Ovary (tissue), 3 donors: ENCODE results near the gene MAML2.
A peak's percentile ranks its signal among the peaks of the same experiment; 100 is the strongest.

Experiments
- CTCF ChIP-seq, 3 donors: fragments of 450-650 bp in 2 of 3; fragments of 200-600 bp in 1 of 3; IDR thresholded peaks; one replicate each; pipeline versions ENCODE4 v1.5.1 to v1.8.0; 2016 to 2022; ENCODE audit warnings: antibody characterized with exemption in 3 of 3, mild to moderate bottlenecking in 1 of 3
- POLR2A ChIP-seq: fragments of 450-650 bp; IDR thresholded peaks from one replicate; pipeline ENCODE4 v1.6.1; 2017; ENCODE audit warnings: antibody characterized with exemption, mild to moderate bottlenecking, moderate library complexity
- donor health status: DM: no; HTN: no; CAD: no.

DNA sequence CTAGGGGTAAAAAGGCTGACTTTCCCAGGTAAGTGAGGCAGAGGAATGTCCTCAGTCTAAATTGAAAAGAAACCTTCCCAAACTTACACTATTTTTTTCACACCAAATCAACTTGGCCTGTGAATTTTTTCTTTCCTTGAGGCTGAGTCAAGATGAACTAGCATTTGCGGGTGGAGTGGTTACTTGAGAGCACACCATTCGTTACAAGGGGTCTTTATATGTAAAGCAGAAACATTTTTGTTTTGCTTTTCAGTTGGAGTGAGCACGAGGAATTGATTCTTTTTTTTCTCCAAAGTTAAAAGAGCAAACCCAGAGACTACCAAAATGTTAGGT, 36.4 kb downstream of the MAML2 start:
- TF ChIP-seq CTCF (IDR thresholded peaks at IDR 0.05): peak in 1 of 3 donors; percentile 14
- TF ChIP-seq POLR2A: no peak
